Inflammatory macrophage treated with lipopolysaccharide for 4 hours (primary cell): ENCODE data around the gene C2orf78.
"Not testable (repeated sequence)": the region's sequence is repeated elsewhere in the genome, so short reads cannot be mapped to it uniquely, and the experiment has no call there.

ENCODE experiments used
- DNase-seq: peaks from one replicate; pipeline ENCODE4 v3.0.0-alpha.2; 2020

C2orf78 gene, protein sequence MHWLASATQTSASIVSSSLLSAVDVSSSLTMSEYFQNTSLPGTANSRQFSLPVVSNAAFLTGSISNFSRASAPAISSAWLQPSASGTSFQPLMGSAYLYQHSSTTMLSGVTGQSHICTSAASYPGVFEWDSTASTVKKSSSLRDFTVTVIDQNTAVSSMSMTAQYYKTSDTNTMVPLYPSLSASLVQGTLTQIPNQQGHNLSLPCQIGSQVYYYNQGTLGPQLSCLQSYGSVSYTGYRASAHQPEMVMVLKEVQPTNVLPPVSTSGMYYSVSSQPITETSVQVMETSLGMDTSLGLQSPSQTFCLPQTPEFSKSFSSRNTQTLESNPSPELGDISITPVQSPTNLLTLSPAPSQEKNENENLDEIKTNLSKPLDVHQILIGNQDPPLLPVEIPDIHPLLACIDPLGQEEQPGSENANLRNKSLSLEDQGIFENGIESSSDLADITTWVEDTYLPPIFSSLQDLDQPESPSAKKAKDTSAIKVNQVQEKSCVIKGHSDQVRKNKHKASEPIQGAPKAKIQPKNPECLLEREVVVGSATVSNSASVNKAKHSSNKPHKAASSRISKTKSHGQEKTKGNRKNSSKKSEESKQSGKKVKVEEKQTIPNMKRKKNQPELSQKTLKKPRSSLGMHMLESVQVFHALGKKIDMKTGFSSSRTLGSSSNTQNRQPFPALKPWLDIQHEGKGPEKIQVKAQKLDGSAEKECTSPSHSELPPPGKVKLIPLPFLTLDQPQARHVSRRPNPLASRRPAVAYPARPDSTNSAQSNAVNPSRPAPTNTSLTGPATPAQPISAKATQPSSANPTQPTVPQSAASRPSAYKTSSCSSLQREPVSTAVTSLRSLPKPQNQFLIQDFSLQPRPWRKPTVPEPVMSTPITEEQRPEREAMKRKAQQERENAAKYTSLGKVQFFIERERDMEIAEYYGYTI

DNA sequence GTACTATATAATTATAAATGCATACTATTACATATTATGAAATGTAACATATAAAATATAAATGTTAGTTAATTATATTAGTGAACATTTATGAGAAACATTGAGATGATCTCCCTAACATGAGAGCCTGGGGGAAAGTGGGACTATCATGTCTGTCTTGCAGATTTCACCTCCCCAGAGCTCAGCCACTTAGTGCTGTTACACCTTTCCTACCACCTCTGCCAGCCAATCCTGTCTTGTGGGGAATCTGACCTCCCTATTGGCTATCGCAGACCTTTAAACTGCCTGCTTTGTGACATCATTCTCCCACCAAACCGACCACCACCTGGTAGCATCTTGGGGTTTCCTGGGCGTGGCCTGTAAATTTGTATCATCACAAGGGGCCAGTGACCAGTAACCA is at the start of gene C2orf78:
Gene C2orf78 (plus strand): TSS at position 301 of the 400 bp plus-strand sequence. CDS start 127 bp downstream, outside the sequence.
- DNase-seq, result not testable (repeated sequence)

DNA sequence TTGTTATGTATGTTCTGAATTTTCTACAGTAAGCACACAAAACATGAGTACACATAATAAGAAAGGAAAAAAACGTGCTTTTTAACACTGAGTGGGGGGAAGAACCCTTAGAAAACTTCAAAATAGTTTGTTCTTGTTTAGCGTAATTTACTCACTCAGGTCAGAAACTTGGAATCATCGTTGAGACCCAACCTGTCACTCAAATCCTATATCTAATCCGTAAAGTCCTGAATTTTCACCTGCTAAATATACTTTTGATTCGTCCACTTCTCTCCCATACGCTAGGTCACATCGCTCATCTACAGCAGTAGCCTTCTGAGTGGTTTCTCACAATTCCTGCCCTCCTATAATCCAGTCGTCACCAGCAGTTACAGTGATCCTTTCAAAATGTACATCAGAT is 47.6 kb upstream of the C2orf78 start:
- no peak for DNase-seq

DNA sequence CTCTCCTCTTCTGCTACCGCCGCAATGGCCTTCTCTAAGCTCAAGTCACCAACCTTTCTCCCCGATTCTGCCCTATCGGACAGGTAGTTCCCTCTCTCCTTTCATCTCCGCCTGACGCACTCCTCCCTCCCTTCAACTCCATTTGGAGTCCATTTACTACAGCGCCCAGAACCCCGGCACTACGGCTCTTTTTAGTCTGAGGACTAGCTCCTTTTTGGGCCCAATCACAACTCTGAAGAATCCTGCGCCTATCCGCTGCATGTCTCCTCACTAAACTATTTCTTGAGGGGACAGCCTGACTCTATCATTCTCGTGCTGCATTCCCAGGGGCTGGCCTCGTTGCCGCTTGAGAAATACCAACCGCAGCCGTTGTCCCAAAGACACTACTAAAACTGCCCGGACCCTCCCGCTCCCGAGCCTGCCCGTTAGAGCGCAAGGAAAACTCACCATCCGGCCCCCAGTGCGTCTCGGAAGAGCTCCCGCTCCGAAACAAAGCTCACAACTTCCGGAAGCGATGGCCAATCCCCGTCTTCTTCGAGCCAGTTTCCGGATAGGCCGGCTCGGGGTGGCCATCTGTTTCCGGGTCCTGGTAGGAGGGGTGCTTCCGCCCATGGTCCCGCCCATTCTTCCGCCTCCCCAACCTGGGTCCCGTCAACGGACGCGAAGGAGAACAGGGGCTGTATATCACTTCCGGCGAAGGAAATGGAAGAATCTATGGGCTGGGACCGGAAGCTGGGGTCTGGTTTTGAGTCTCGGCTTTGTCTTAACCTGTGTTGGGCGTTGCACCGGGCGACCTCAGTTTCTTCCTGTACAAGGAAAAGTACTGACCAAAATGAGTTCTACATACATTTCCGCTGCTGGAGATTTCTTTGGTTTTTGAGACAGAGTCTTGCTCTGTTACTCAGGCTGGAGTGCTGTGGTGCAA is 46.9 kb upstream of the C2orf78 start, which contains the start of gene TPRKB:
Gene TPRKB (minus strand): TSS at position 491 of the 925 bp plus-strand sequence. CDS start 2,776 bp downstream, outside the sequence.
- peak; percentile 97 for DNase-seq

DNA sequence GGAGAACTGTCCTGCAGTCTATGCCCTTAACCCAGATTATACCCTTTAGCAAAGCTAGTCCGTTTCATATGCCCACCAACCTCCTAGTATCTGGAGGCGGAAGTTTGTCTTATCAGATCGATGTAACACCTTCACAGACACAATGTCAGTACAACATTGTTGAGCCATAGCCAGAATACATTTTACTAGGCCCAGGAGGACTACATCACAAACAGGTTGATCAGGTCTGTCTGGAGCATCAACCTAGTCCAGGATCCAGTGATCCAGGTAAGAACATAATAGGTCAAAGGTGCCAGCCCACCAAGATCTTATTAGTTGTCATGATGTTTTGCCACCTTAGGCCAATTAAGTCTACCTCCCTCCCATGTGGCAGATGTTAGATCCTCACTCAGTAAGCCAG is 44.9 kb upstream of the C2orf78 start:
- DNase-seq, result no peak

DNA sequence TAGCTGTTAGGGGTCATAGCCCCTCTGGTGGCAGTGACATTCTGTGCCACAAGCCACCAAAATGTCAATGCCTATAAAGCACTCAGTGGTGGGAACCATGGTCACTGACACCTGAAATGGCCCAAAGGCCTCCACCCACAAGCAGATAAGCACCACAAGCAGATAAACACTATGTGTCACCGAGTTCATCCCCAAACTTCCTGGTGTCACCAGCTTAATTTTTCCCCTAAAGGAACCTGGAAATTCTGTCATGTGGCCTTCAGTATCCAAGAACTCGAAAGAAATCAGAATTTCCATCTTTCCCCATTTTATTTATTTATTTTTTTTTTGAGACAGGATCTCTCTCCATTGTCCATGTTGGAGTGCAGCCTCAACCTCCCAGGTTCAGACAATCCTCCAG is 43.2 kb upstream of the C2orf78 start:
- DNase-seq, result no peak

DNA sequence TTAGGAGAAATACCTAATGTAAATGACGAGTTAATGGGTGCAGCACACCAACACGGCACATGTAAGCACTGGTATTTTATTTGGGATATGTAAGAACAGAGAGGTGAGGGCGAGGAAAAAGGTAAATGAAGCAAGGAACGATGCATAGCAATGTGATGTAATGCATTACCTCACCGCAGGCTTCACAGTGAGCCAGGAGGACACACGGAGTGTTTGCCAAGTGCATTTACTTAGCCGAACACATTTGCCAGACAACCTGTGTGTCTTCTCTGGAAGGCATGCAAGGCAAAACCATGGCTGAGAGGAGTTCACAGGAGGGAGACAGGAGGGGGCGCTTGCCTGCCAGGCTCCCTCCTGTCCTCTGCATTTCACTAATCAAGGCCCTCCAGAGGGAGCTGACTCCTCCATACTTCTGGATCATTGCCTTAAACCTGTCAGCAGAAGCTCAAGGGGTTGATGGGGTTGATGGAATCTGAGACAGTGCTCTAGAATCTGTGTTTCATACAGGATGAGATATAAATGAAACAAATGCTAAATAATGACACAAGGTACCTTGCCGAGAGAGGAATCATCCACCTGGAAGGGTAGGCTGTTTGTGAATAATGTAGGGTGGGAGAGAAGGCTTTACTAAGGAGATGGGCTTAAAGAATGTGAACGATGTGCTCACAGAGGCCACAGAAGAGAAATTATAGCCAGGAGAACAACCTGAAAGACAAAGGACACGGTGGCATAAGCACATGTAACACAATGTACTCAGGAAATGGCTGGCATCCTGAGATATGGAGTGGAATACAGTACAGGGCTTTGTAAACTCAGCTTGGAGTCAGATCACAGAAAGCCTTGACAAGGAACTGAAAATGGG is 37.7 kb upstream of the C2orf78 start:
- no peak for DNase-seq

DNA sequence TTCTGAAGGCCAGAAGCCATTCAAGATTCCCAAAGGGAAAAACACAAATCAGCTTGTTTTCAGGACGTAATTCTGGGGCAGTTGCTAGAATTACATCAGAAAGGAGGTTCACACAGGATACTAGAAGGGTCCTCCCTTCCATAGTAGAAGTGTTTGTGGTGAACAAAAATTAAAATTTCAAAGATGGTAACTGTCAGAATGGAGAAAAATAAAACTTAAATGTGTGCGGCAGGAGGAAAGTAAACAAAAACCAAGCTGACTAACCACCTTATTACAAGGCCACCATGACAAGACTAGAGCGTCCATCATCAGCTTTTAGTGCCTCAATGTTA is 37.1 kb upstream of the C2orf78 start:
- DNase-seq, result no peak

DNA sequence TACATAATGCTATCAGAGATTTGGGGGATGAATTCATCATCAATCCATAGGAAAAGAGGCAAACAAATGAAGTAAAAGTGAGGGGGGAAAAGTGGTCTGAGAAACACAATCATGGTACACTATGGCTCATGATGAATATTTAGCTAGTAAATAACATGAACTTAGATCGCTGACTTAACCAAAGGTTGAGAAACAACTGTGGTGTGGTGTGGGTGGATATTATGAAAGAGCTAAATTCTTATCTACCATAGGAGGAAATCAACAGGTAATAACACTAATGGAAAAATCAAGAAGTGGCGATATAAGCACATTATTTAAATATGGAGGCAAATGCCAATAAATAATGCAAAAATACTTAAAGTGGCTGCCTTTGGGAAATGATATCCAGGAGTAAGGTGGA is 34.7 kb upstream of the C2orf78 start:
- DNase-seq, result peak; percentile 46

DNA sequence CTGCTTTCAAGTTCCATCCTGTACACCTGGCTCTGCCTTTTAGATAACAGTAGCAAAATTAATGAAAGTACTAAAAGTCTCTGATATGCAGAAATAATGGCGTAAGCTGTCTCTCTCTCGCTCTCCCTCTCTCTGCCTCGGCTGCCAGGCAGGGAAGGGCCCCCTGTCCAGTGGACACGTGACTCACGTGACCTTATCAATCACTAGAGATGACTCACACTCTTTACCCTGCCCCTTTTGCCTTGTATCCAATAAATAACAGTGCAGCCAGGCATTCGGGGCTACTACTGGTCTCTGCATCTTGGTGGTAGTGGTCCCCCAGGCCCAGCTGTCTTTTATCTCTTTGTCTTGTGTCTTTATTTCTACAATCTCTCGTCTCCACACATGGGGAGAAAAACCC is 29.7 kb upstream of the C2orf78 start:
- DNase-seq, result not testable (repeated sequence)

DNA sequence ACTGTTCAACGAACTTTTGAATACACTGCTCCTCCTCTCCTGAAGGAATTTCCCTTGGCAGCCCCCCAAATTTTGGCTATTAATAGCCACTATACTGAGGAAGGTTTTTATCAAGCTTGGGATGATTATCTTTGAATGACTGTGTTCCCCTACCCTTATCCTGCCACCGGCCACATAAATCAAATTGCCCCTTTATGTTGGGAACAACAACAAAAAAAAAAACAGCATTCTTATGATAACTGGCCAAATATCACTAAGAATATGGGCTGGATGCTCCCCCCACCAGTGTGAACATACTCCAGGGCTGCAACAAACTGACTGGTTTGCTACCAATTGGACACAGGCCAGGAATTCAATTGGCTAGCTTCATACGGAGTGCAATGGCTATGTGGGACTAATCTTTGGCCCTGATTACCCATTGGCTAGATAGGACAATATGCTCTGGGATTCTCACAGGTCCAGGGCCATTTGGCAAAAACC is 24.7 kb upstream of the C2orf78 start:
- DNase-seq, result no peak

DNA sequence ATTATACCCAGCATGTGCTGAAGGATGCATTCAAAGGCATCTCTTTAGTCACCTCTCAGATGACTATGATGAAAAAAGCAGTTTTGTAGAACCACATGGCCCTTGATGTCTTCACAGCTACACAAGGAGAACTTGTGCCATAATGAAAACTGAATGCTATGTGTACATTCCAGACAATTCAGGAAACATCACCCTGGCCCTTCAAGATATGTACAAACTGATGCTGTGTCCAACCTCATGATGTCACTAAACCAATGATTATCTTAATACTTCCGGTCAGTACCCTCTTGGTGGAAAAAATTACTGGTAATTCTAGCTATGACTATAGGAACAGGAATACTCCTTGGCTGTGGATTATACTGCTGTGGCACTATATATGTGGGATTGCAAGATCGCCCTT is 24.1 kb upstream of the C2orf78 start:
- DNase-seq, result no peak

DNA sequence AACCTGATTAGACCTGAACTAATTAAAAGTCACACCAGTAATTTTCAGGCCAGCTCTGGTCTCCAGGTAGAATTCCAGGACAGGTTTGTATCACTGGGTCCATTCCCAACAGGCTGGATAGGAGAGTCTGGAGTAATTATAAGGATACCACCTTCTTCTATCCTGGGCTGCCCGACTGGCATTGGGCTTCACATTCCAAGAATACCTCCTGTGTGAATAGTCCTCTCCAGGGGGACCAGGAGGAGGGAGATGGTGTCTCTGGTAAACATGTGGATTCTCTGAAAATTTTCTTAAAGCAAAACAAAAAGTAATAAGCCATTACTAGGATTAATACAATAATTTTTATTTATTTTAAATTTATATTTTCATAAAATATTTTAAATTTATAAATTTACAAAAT is 21.4 kb upstream of the C2orf78 start:
- DNase-seq, result no peak

DNA sequence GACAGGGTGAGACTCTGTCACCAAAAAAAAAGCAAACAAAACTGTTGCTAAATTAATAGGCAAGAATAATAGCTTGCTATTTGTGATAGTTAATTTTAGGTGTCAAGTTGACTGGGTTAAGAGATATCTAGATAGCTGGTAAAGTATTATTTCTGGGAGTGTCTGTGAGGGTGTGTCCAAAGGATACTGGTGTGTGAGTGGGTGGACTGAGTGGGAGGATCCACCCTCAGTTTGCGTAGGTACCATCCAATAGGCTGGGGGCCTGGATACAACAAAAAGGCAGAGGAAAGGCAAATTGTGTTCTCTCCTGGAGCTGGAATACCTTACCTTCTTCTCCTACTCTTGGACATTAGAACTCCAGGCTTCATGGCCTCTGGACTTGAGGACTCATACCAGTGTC is 19.0 kb upstream of the C2orf78 start:
- DNase-seq, result no peak

DNA sequence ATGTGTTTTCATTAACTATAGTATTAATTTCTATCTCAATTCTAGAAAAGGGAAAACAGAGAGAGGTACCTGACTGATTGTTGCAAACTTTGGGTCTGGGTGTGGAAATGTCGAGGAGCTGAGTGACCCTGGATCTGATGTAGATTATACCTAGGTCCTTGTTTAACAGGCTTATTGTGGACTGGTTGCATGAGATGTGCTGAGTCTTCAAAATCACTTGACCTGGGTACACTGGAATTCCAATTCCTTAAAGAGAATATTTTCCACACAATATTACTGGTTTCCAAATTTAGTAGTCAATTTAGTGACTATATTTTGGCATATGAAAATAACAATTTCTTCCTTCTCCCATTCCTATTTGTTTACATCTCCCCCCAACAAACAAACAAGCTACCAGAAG is 17.6 kb upstream of the C2orf78 start:
- DNase-seq, result no peak

DNA sequence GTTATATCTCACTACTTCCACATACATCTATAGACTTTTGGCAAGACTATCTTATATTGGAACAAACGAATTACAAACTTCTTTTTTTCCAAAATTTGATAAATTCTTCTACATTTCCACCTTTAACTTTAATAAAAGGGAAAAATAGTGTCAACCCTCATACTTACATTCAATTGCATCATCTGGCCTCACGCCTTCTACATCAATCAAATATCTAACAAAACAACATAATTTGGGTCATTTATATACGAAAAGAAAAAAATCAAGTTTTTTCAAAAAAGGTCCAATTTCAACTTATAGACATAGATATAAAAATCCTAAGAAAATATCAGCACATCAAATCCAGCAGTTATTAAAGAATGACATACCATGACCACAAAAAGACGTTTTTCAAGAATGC is 17.0 kb upstream of the C2orf78 start:
- DNase-seq, result no peak

DNA sequence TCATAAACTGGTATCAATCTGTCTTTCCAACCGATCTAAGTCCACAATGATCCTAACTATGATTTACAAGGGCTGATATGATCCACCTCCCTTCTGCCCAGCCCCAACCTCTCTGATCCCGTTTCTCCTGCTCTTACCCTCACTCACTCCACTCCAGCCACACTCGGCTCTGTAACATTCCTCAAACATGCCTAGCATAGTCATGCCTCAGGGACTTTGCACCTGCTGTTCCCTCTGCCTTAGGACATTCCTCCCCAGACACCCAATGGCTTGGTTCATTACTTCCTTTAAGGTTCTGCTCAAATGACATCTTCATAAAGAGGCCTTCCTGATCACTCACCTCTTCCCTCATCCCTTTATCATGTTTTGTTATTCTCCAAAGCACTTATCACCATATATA is 13.3 kb upstream of the C2orf78 start:
- no peak for DNase-seq

DNA sequence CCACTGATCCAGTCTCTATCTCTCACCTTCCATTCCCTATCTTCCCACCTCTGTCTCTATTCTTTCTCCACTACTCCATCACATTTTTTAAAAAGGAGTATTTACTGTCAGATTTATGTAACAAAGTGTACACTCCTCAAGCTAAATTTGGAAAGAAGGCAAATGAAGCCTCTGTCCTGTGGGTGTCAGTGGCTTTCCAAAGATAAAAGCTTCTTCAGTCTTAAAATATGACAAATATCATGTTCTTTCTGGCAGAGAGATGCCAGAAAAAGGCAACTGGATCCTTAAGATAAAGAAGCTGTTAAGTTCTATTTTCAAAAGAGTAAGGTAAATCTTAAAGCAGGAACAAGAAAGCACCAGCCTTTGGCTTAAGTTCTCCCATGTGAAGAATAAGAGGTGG is 11.2 kb upstream of the C2orf78 start:
- no peak for DNase-seq

DNA sequence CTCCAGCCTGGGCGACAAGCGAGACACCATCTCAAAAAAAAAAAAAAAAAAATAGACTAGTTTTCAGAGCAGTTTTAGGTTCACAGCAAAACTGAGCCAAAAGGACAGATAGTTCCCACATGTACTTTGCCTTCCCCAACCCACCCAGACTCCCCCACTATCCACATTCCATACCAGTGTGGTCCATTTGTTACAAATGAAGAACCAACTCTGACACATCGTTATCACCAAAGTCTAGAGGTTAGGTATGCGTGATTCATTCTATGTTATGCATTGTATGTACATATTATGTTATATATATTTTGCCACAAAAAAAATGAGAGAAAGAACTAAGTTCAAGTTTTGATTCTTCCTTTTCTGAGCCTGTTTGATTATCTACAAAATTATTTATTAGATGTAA is 7.6 kb upstream of the C2orf78 start:
- no peak for DNase-seq

DNA sequence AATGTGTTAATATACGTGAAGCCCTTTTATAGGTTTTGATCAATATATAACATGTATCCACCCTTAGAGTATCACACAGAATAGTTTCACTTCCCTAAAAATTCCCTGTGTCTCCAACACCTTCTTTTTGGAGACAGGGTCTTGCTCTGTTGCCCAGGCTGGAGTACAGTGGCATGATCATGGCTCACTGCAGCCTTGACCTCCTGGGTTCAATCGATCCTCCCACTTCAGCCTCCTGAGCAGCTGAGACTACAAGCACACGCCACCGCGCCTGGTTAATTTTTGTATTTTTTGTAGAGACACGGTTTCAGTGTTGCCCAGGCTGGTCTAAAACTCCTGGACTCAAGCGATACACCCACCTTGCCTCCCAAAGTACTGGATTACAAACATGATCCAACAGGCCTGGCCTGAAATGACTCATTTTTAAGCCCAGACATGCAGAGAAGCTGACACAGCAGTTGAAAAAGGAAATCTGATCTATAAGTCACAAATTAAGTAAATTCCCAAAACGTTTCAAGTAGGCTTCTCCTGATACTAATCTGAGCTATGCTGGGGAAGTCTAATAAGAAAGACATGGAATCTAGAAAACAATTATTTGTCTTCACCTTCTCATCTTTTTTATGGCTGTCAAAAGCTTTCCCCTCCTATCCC is 7.0 kb upstream of the C2orf78 start:
- DNase-seq, result no peak

DNA sequence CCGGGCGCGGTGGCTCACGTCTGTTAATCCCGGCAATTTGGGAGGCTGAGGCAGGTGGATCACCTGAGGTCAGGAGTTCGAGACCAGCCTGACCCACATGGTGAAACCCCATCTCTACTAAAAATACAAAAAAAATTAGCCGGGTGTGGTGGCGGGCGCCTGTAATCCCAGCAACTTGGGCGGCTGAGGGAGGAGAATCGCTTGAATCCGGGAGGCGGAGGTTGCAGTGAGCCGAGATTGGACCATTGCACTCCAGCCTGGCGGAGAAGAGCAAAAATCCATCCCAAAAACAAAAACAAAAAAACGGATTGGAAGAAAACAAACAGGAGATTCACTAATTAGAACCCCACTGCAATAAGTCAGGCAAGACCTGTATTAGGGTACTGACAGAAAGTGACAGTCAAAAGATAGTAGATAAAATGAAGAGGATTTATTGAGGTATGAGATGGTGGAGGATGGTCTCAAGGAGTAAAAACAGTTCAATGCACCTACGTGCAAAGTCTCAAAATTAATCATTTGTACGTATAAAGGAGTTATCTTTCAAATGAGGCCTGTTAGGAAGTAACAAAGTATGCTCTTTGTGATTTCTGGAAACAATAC is 5.0 kb upstream of the C2orf78 start:
- not testable (repeated sequence) for DNase-seq
